HCT116 (cell line): ENCODE measurements around the gene HOTAIR. TPM values are rescaled to one million over a fixed set of nuclear protein-coding genes. Genes with fewer than 3 reads are reported as not detected.

Experiments used
- ATAC-seq: fragments of 200-7000 bp; cut with Tn5 transposase; 2 replicates; pipeline ENCODE4 v1.9.1; 2020; ENCODE audit warnings: mild to moderate bottlenecking, moderate library complexity
- BruUV-seq: library from RNA; stranded (reverse); fragments of 400-500 nt; replicated peaks from 2 replicates; lab custom pipeline; 2021; lab: Mats Ljungman, UMichigan
- CTCF ChIA-PET: fragments of 300-600 bp; sonication (Branson Sonifier 250); formaldehyde crosslinking; loops from one replicate; lab custom pipeline; 2021; ENCODE audit warnings: antibody characterized with exemption; lab: Charles Lee
- POLR2A ChIA-PET: fragments of 300-600, 350-600 bp; sonication (Branson Sonifier 250); formaldehyde crosslinking; loops from one replicate; lab custom pipeline; 2021; ENCODE audit warnings: antibody characterized with exemption; lab: Charles Lee
- RAD21 ChIA-PET, 2 experiments: fragments of 300-600 bp; sonication (Branson Sonifier 250); formaldehyde crosslinking; loops; one replicate each; lab custom pipeline; 2023; ENCODE audit warnings: low total read pairs in 2 of 2; ENCODE audit not compliant: uncharacterized antibody in 2 of 2, unreplicated experiment in 2 of 2, low non-redundant PET in 1 of 2; lab: Charles Lee
- DNase-seq: peaks from one replicate; pipeline ENCODE4 v3.0.0-alpha.2; 2010; ENCODE audit warnings: low read depth, low spot score
- H2AFZ ChIP-seq: fragments of 200-600 bp; shearing (Covaris generic), sonication (generic); 2 replicates; pipeline ENCODE4 v1.6.1; 2017; ENCODE audit warnings: low read depth, mixed run types, mixed read lengths, antibody characterized with exemption, low read length; ENCODE audit not compliant: poor library complexity, severe bottlenecking
- H3K27ac ChIP-seq: 2 replicates; pipeline ENCODE4 v1.5.1; 2012; ENCODE audit warnings: low read depth, low read length
- H3K27me3 ChIP-seq: fragments of 200-600 bp; sonication (generic); 2 replicates; pipeline ENCODE4 v1.6.1; 2016; ENCODE audit warnings: mixed run types, low read length, mixed read lengths; ENCODE audit not compliant: insufficient read depth
- H3K36me3 ChIP-seq, 2 experiments: fragments of 200-500 bp in 1 of 2; fragments of 200-600 bp in 1 of 2; sonication (Bioruptor generic) in 1 of 2; sonication (generic) in 1 of 2; 2 replicates each; pipeline versions ENCODE4 v1.5.1 to v1.6.1; 2014 to 2016; ENCODE audit warnings: low read length in 2 of 2, inconsistent platforms in 1 of 2, mixed read lengths in 1 of 2, mixed run types in 1 of 2; ENCODE audit not compliant: insufficient read depth in 2 of 2, control insufficient read depth in 1 of 2
- H3K4me1 ChIP-seq, 2 experiments: fragments of 200-600 bp in 1 of 2; sonication (generic) in 1 of 2; 2 replicates each; pipeline versions ENCODE4 v1.5.1 to v1.6.1; 2012 to 2017; ENCODE audit warnings: low read length in 2 of 2, inconsistent platforms in 1 of 2, mild to moderate bottlenecking in 1 of 2, mixed read lengths in 1 of 2, mixed run types in 1 of 2, moderate library complexity in 1 of 2; ENCODE audit not compliant: insufficient read depth in 2 of 2, control insufficient read depth in 1 of 2
- H3K4me2 ChIP-seq: fragments of 200-600 bp; sonication (generic); 2 replicates; pipeline ENCODE4 v1.6.1; 2017; ENCODE audit warnings: mixed run types, low read length, mixed read lengths
- H3K4me3 ChIP-seq, 2 experiments: fragments of 200-600 bp in 1 of 2; sonication (generic) in 1 of 2; replicated peaks in 1 of 2; 2 replicates each; pipeline ENCODE4 v1.5.1; 2011 to 2016; ENCODE audit warnings: low read length in 2 of 2, control low read depth in 1 of 2, low read depth in 1 of 2, mild to moderate bottlenecking in 1 of 2, mixed read lengths in 1 of 2, mixed run types in 1 of 2
- H3K79me2 ChIP-seq: fragments of 200-600 bp; sonication (generic); 2 replicates; pipeline ENCODE4 v1.6.1; 2017; ENCODE audit warnings: mild to moderate bottlenecking, mixed run types, low read length, moderate library complexity, mixed read lengths; ENCODE audit not compliant: insufficient read depth
- H3K9ac ChIP-seq: fragments of 200-600 bp; sonication (generic); 2 replicates; pipeline ENCODE4 v1.6.1; 2016; ENCODE audit warnings: low read length, mixed read lengths
- H3K9me2 ChIP-seq: fragments of 200-600 bp; sonication (generic), shearing (Covaris generic); 2 replicates; pipeline ENCODE4 v1.6.1; 2017; ENCODE audit warnings: mixed run types, mild to moderate bottlenecking, moderate library complexity; ENCODE audit not compliant: insufficient read depth
- H3K9me3 ChIP-seq, 2 experiments: fragments of 200-500 bp in 1 of 2; fragments of 200-600 bp in 1 of 2; sonication (Bioruptor generic) in 1 of 2; sonication (generic) in 1 of 2; 2 replicates each; pipeline ENCODE4 v1.6.1; 2014 to 2017; ENCODE audit warnings: low read length in 2 of 2, mixed read lengths in 2 of 2, inconsistent platforms in 1 of 2, low read depth in 1 of 2, mild to moderate bottlenecking in 1 of 2, mixed run types in 1 of 2, moderate library complexity in 1 of 2; ENCODE audit not compliant: control insufficient read depth in 1 of 2, insufficient read depth in 1 of 2
- H4K20me1 ChIP-seq: fragments of 200-600 bp; sonication (generic), shearing (Covaris generic); 2 replicates; pipeline ENCODE4 v1.6.1; 2017; ENCODE audit warnings: mixed run types, mild to moderate bottlenecking, moderate library complexity; ENCODE audit not compliant: insufficient read depth
- EGR1 ChIP-seq: IDR thresholded peaks from 2 replicates; pipeline ENCODE4 v1.6.1; 2012; ENCODE audit warnings: low read depth
- MAX ChIP-seq: IDR thresholded peaks from 2 replicates; pipeline ENCODE4 v1.6.1; 2012
- SP1 ChIP-seq: IDR thresholded peaks from 2 replicates; pipeline ENCODE4 v1.6.1; 2012; ENCODE audit warnings: low read depth
- YY1 ChIP-seq: IDR thresholded peaks from 2 replicates; pipeline ENCODE4 v1.6.1; 2011; ENCODE audit warnings: low read length, low read depth, moderate library complexity, mild to moderate bottlenecking; ENCODE audit not compliant: insufficient replicate concordance; ENCODE audit errors: extremely low read depth
- ZFX ChIP-seq: fragments of 450-650 bp; IDR thresholded peaks from 2 replicates; pipeline ENCODE4 v1.6.1; 2017
- ZNF274 ChIP-seq: fragments of 200-500 bp; sonication (Bioruptor generic); IDR thresholded peaks from 2 replicates; pipeline ENCODE4 v1.6.1; 2014; ENCODE audit warnings: mild to moderate bottlenecking, low read depth, low read length, inconsistent platforms
- intact Hi-C: fragments of 100-400 bp; cut with micrococcal nuclease; formaldehyde crosslinking; loops from 2 replicates; pipeline ENCODE4 v1.10.0; 2022
- total RNA-seq: library from RNA; stranded (reverse); gene quantifications from one replicate; pipeline ENCODE4 v1.2.1, GENCODE V29; 2021; ENCODE audit not compliant: unreplicated experiment

HOTAIR gene
- total RNA-seq, 1 experiment from 2014 or later = 0.25 TPM

GRCh38 chr12:53938326-53939140, 36.2 kb downstream of the HOTAIR start, which contains the start of gene HOXC13:
HOXC13 (plus strand) TSS chr12:53938831; CDS start chr12:53938907, 76 bp downstream.
- Histone ChIP-seq H3K9ac (peak within 1 kb of the TSS; percentile 17; the same call in 1 of the 2 replicates), H3K79me2 (no peaks in the 10 kb centered on the region), H3K4me2 (peak within 1 kb of the TSS; percentile 65), H3K9me3 (no peaks in the 10 kb centered on the region), H3K36me3 (no peaks in the 10 kb centered on the region), H3K27ac (peak within 1 kb of the TSS; percentile 35; the same call in 1 of the 2 replicates), H4K20me1 (no peaks in the 10 kb centered on the region), H3K27me3 (0 out of 2 replicates have a peak, but pooled peaks cover 3% of the 10 kb centered on the region), H3K4me3 (peak within 1 kb of the TSS in 1 of 2 experiments; percentile 39; a peak in 2 of 4 replicates), H3K4me1 (peaks cover 8 to 15% of the 10 kb centered on the region in 2 experiments; a peak in 3 of 4 replicates), H2AFZ (peak within 1 kb of the TSS; percentile 45), H3K9me2 (no peaks in the 10 kb centered on the region)
- CTCF ChIA-PET = no interaction called here
- RAD21 ChIA-PET = interaction anchor here in 1 of 2 experiments (0.8 kb wide), 1 partner anchor 94 kb away, joined by 3 read pairs; no protein-coding TSS in a partner anchor
- no TSS peak for BruUV-seq
- POLR2A ChIA-PET = interaction anchor here (1.5 kb wide), 1 partner anchor 15 kb away, joined by 4 read pairs; no protein-coding TSS in a partner anchor
- intact Hi-C loops = no loop called here
- DNase-seq = peak; percentile 95
- ATAC-seq = peak; percentile 98
- TF ChIP-seq YY1 (peak; percentile 14), MAX (peak; percentile 95), SP1 (peak; percentile 80), ZNF274 (no peak), ZFX (no peak), EGR1 (peak; percentile 49; the same call in 1 of the 2 replicates)
